Breast epithelium (tissue), 3 donors: ENCODE results near the gene P3H1.

Source experiments
- CTCF ChIP-seq, 3 donors: fragments of 450-650 bp; IDR thresholded peaks; one replicate each; pipeline ENCODE4 v1.5.1; 2016 to 2017; ENCODE audit warnings: antibody characterized with exemption in 3 of 3, mild to moderate bottlenecking in 3 of 3, moderate library complexity in 3 of 3
- POLR2A ChIP-seq: fragments of 450-650 bp; IDR thresholded peaks from one replicate; pipeline ENCODE4 v1.6.1; 2016; ENCODE audit warnings: antibody characterized with exemption, mild to moderate bottlenecking, moderate library complexity
- POLR2AphosphoS5 ChIP-seq, 3 donors: sonication (generic); formaldehyde crosslinking; IDR thresholded peaks; one replicate each; pipeline ENCODE4 v1.6.1; 2017; ENCODE audit warnings: antibody characterized with exemption in 3 of 3

DNA sequence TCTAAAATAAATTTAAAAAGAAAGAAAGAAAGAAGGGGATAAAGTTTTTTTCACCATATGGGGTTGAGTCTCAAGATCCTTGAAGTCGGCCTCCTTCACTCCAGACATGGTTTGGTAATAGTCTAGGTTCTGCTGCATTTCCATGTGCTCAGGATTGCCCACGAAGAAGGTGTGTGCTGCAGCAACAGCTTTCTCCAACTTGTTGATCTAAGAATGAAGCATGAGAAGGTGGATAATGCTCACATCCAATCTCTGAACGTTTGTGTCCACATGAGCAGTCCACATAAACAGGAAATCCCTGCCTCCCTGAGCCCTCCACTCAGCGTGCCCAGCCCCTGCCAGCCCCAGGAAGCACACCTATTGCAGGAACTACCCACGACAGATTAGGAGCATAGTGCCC is 4.6 kb downstream of the P3H1 start:
- TF ChIP-seq CTCF (IDR thresholded peaks at IDR 0.05) (no peak), POLR2AphosphoS5 (IDR thresholded peaks at IDR 0.05) (no peak), POLR2A (no peak)
